Spinal cord (tissue), 10 donors: ENCODE results near the gene SNRPF. TPM values are rescaled to one million over a fixed set of nuclear protein-coding genes. Genes with fewer than 3 reads are reported as not detected.
"Not testable (repeated sequence)": the region's sequence is repeated elsewhere in the genome, so short reads cannot be mapped to it uniquely, and the experiment has no call there.

Source experiments
- DNase-seq, 6 donors: peaks; one replicate each; pipeline versions ENCODE4 v3.0.0 to v3.0.0-alpha.2; 2013 to 2015; ENCODE audit warnings: low spot score in 6 of 6, low read depth in 4 of 6
- H3K27ac ChIP-seq: one replicate; pipeline ENCODE4 v1.5.1; 2013; ENCODE audit warnings: low read depth, low read length, control low read depth
- H3K27me3 ChIP-seq: one replicate; pipeline ENCODE4 v1.6.1; 2013; ENCODE audit warnings: low read length; ENCODE audit not compliant: control insufficient read depth, insufficient read depth
- H3K36me3 ChIP-seq: one replicate; pipeline ENCODE4 v1.6.1; 2013; ENCODE audit warnings: low read length; ENCODE audit not compliant: control insufficient read depth, insufficient read depth
- H3K4me1 ChIP-seq: one replicate; pipeline ENCODE4 v1.6.1; 2013; ENCODE audit warnings: low read length; ENCODE audit not compliant: control insufficient read depth, insufficient read depth
- H3K4me3 ChIP-seq: one replicate; pipeline ENCODE4 v1.5.1; 2013; ENCODE audit warnings: low read depth, low read length, control low read depth
- H3K9me3 ChIP-seq: one replicate; pipeline ENCODE4 v1.6.1; 2013; ENCODE audit warnings: low read length; ENCODE audit not compliant: control insufficient read depth, insufficient read depth
- WGBS: methylation state at CpG from one replicate; pipeline ENCODE4 v1.1.5; 2013; ENCODE audit warnings: missing lambda C conversion rate; ENCODE audit not compliant: insufficient coverage; 5-methylcytosine and 5-hydroxymethylcytosine counted together
- long read RNA-seq, 4 donors: transcript quantifications; one replicate each; lab custom pipeline, GENCODE V29; 2026
- polyA plus RNA-seq, 2 donors: library from polyadenylated mRNA; unstranded; fragments of 120-200 nt; gene quantifications; one replicate each; pipeline ENCODE4 v1.2.1, GENCODE V29; 2013; ENCODE audit not compliant: insufficient read length in 2 of 2
- total RNA-seq, 2 donors: library from RNA; depleted of rRNA in 1 of 2; stranded (reverse); fragments of 120-200 nt in 1 of 2; fragments of >200 nt in 1 of 2; gene quantifications; one replicate each; pipeline versions ENCODE4 v1.2.3 to v1.2.4, GENCODE V29; 2013 to 2014
- donor health status: healthy.

SNRPF gene
- total RNA-seq (10 to 100 TPM; 16.3 to 21.0 TPM), polyA plus RNA-seq (10 to 100 TPM; 52.6 to 63.7 TPM)
- long read RNA-seq, donor 1, transcript SNRPF-201 (4 exons, 1,389 nt) = major isoform, 66 of 76 reads
- long read RNA-seq, donor 1, partial matches to known transcripts = 7 of 76 reads
- long read RNA-seq, donor 1, other reads (novel, unspliced or antisense) = 0 of 76 reads
- long read RNA-seq, donor 2, transcript SNRPF-201 (4 exons, 1,389 nt) = major isoform, 39 of 39 reads
- long read RNA-seq, donor 2, partial matches to known transcripts = 0 of 39 reads
- long read RNA-seq, donor 2, other reads (novel, unspliced or antisense) = 0 of 39 reads
- long read RNA-seq, donor 3, transcript SNRPF-201 (4 exons, 1,389 nt) = major isoform, 63 of 70 reads
- long read RNA-seq, donor 3, partial matches to known transcripts = 5 of 70 reads
- long read RNA-seq, donor 3, other reads (novel, unspliced or antisense) = 0 of 70 reads
- long read RNA-seq, donor 4, transcript SNRPF-201 (4 exons, 1,389 nt) = major isoform, 160 of 167 reads
- long read RNA-seq, donor 4, partial matches to known transcripts = 0 of 167 reads
- long read RNA-seq, donor 4, other reads (novel, unspliced or antisense) = 0 of 167 reads

- H3K9me3 ChIP-seq = peaks cover 2% of the 10 kb centered on the region
- H3K4me3 ChIP-seq = peak within 1 kb of the TSS; percentile 94
- WGBS = under 1% methylated on average over 36 of the region's 54 CpGs
- peaks cover 8% of the 10 kb centered on the region for H3K36me3 ChIP-seq
- H3K27ac ChIP-seq = peak within 1 kb of the TSS; percentile 89
- peaks cover 13% of the 10 kb centered on the region for H3K4me1 ChIP-seq
- DNase-seq = peak; percentile 96 to 99 (median 97)
- H3K27me3 ChIP-seq = no peaks in the 10 kb centered on the region
Measured at GRCh38 chr12:95858451-95859343, at the start of gene SNRPF. Gene SNRPF, plus strand, starts transcription at chr12:95858952. Its CDS starts 122 bp downstream, at chr12:95859074.

- DNase-seq = no peak
- WGBS = no CpG with 5 or more reads among the region's 7 CpGs
- H3K4me1 ChIP-seq = no peaks in the 10 kb centered on the region
- H3K4me3 ChIP-seq = no peak overlapping the region
- H3K9me3 ChIP-seq = no peaks in the 10 kb centered on the region
- no peaks in the 10 kb centered on the region for H3K27me3 ChIP-seq
- no peak overlapping the region for H3K27ac ChIP-seq
- no peaks in the 10 kb centered on the region for H3K36me3 ChIP-seq
Measured at GRCh38 chr12:95809000-95809680, 49.6 kb upstream of the SNRPF start.

- Histone ChIP-seq H3K4me3 (no peak overlapping the region), H3K27ac (no peak overlapping the region), H3K4me1 (no peaks in the 10 kb centered on the region), H3K36me3 (no peaks in the 10 kb centered on the region), H3K27me3 (no peaks in the 10 kb centered on the region), H3K9me3 (no peaks in the 10 kb centered on the region)
- no CpG with 5 or more reads among the region's 2 CpGs for WGBS
- DNase-seq = no peak
Measured at GRCh38 chr12:95810411-95810810, 48.3 kb upstream of the SNRPF start.

- no CpG with 5 or more reads among the region's 4 CpGs for WGBS
Measured at GRCh38 chr12:95812155-95812554, 46.6 kb upstream of the SNRPF start.

DNA sequence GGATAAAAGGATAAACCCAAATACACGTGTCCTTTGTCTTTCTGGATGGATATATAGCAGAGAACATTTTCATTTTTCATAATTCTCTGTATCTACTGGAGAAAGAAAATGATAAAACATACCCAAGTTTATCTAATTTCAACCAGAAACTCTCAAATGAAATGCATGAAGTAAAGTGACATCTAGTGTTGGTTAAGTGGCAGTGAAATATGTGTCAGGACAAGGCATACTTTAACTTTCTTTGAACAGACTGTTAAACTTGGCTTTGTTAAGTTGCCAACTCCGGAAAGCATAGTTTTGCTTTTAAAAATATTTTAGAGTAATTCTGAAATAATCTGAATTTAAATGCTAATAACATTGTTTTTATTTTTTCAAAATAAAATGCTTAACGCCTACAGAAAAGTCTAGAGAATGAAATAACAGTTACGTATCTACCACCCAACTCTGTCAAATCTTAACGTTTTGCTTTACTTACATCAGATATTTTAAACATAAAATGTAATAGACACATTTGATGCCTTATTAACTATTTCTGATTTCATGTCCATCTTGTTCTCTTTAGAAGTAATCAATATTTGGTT lies 43.0 kb upstream of the SNRPF start:
- no peak overlapping the region for H3K27ac ChIP-seq
- peak in 4 of 6 donors; percentile 7 to 75 (median 44) for DNase-seq
- WGBS = no CpG with 5 or more reads among the region's 5 CpGs

More at GRCh38 chr12:95812155-95812554, 46.6 kb upstream of the SNRPF start:
- not testable (repeated sequence) for H3K27me3 ChIP-seq, H3K36me3 ChIP-seq, H3K4me1 ChIP-seq, H3K4me3 ChIP-seq, H3K27ac ChIP-seq, DNase-seq, H3K9me3 ChIP-seq

DNA sequence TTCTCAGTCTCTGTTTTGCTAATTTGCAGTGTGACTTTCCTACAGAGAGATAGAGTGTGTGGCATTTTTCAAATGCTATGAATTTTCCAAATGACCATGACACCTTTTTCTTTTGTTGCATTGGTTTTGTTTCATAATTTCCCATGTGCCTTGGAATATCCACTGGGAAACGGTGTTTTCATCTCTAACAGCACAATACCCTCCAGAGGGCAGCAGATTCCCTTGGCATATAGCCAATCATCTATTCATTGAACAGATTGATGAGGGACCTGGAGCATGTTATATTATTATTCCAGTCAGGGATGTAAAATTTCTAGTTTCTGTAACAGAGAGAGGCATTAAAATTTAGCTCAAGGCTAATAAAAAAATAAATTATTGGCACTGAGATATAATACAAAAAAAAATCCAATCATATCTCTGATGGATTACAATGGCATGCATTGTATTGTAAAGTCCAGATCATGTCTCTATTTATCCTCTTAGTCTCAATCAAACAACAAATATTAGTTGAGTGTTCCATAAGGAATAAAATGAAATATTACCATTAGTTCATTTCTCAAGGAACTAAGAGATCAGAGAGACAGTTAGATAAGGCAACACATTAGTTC lies 38.6 kb upstream of the SNRPF start:
- DNase-seq = peak in 5 of 6 donors; percentile 22 to 81 (median 29)
- H3K4me3 ChIP-seq = no peak overlapping the region
- H3K27me3 ChIP-seq = no peaks in the 10 kb centered on the region
- no peaks in the 10 kb centered on the region for H3K36me3 ChIP-seq
- no peaks in the 10 kb centered on the region for H3K4me1 ChIP-seq
- no peaks in the 10 kb centered on the region for H3K9me3 ChIP-seq
- no peak overlapping the region for H3K27ac ChIP-seq
- no CpG with 5 or more reads among the region's 1 CpG for WGBS

More for the DNA sequence above, 43.0 kb upstream of the SNRPF start:
- no peaks in the 10 kb centered on the region for H3K27me3 ChIP-seq
- H3K36me3 ChIP-seq = no peaks in the 10 kb centered on the region
- no peaks in the 10 kb centered on the region for H3K4me1 ChIP-seq
- H3K9me3 ChIP-seq = no peaks in the 10 kb centered on the region
- no peak overlapping the region for H3K4me3 ChIP-seq

DNA sequence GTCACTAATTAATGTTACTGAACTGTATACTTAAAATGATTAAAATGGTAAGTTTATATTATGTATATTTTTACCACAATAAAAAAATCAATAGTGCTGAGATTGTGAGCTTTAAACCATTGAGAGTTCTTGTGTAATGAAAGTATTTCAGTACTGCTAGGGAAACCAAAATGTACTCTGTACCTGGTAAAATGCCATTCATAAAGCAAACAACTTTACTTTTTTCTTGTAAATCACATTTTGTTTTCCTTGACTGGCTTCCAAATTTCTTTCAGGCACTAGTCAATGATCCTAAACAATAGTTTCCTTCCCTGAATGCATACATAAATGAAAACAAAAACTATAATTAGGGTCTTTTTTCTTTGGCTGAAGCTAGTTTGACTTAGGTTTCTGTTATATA lies 29.4 kb upstream of the SNRPF start:
- no peaks in the 10 kb centered on the region for H3K27me3 ChIP-seq
- H3K4me1 ChIP-seq = no peaks in the 10 kb centered on the region
- no peaks in the 10 kb centered on the region for H3K9me3 ChIP-seq
- no peak for DNase-seq
- no peak overlapping the region for H3K27ac ChIP-seq
- H3K4me3 ChIP-seq = no peak overlapping the region
- no peaks in the 10 kb centered on the region for H3K36me3 ChIP-seq

DNA sequence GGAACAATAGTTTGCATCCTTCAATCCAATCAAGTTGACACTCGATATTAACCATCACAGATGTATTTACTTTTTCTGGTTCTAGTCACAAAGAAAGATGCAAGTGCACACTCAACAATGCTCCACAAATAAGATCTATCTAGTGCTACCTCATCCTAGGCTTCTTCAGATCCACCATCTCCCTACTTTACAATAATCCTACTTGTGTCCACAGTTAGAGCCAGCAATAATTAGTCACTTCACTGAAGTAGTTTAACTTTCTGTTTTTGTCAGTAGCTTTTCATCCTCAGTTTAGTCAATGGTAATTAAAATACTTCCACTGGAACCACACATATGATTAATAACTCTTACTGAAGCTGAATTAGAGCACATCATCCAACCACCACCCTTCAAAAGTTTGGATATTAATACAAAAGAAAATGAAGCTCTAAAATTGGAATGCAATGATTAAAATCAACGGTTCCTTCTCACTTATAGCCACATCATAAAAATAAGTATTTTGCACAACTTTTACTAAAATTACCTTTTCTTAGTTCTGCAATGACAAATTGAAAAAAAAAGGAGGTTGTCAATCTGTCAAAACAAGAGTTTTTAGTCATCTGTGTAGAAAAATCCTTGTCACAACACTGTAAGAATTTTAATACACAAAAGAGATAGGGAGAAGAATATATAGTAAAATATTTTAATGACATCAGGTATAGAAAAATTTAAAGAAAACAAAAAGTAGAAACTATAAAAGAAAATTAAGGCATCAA lies 28.2 kb upstream of the SNRPF start:
- WGBS = 94% methylated on average over 1 of the region's 2 CpGs
- Histone ChIP-seq H3K27ac (no peak overlapping the region), H3K4me3 (no peak overlapping the region), H3K4me1 (no peaks in the 10 kb centered on the region), H3K9me3 (no peaks in the 10 kb centered on the region), H3K36me3 (no peaks in the 10 kb centered on the region), H3K27me3 (no peaks in the 10 kb centered on the region)
- DNase-seq = no peak
